H1 (cell line): ENCODE measurements around the gene ERO1A. TPM values are rescaled to one million over a fixed set of nuclear protein-coding genes. Genes with fewer than 3 reads are reported as not detected.

Source experiments
- CTCF ChIA-PET: fragments of 300-600 bp; sonication (Branson Sonifier 250); formaldehyde crosslinking; loops from one replicate; lab custom pipeline; 2021; ENCODE audit not compliant: partially characterized antibody; lab: Charles Lee
- POLR2A ChIA-PET: fragments of 300-600 bp; sonication (Branson Sonifier 250); formaldehyde crosslinking; loops from one replicate; lab custom pipeline; 2021; ENCODE audit warnings: inconsistent platforms; ENCODE audit not compliant: partially characterized antibody; lab: Charles Lee
- DNase-seq, 2 experiments: peaks; one replicate each; pipeline versions ENCODE4 v3.0.0 to v3.0.0-alpha.2; 2010 to 2022; ENCODE audit warnings: low spot score in 2 of 2, low read depth in 1 of 2, mixed read lengths in 1 of 2
- FAIRE-seq: peaks from 2 replicates; lab custom pipeline; 2011; peaks lifted over from hg19 to GRCh38; lab: Jason Lieb, UNC
- H2AFZ ChIP-seq: 2 replicates; pipeline ENCODE4 v1.8.1; 2012; ENCODE audit warnings: low read length, inconsistent platforms
- H2AK5ac ChIP-seq: 2 replicates; pipeline ENCODE4 v1.6.1; 2013; ENCODE audit warnings: low read depth, low read length
- H2BK120ac ChIP-seq: replicated peaks from 2 replicates; pipeline ENCODE3; 2013; ENCODE audit warnings: low read depth, low read length, inconsistent platforms
- H2BK12ac ChIP-seq: 2 replicates; pipeline ENCODE4 v1.6.1; 2013; ENCODE audit warnings: low read depth, low read length
- H2BK15ac ChIP-seq: 2 replicates; pipeline ENCODE4 v1.6.1; 2013; ENCODE audit warnings: low read length
- H2BK20ac ChIP-seq: 2 replicates; pipeline ENCODE4 v1.6.1; 2013; ENCODE audit warnings: low read length
- H2BK5ac ChIP-seq: 2 replicates; pipeline ENCODE4 v1.6.1; 2013; ENCODE audit warnings: low read depth, low read length
- H3K14ac ChIP-seq: 2 replicates; pipeline ENCODE4 v1.6.1; 2013; ENCODE audit warnings: inconsistent platforms; ENCODE audit not compliant: insufficient read length
- H3K18ac ChIP-seq: 2 replicates; pipeline ENCODE4 v1.6.1; 2013; ENCODE audit warnings: low read length; ENCODE audit errors: extremely low read depth
- H3K23ac ChIP-seq: 2 replicates; pipeline ENCODE4 v1.6.1; 2013; ENCODE audit warnings: inconsistent platforms; ENCODE audit not compliant: insufficient read length
- H3K23me2 ChIP-seq: 2 replicates; pipeline ENCODE4 v1.6.1; 2013; ENCODE audit warnings: low read depth, low read length
- H3K27ac ChIP-seq: 2 replicates; pipeline ENCODE4 v1.6.1; 2011; ENCODE audit warnings: low read depth, low read length, inconsistent platforms
- H3K27me3 ChIP-seq, 4 experiments: replicated peaks in 1 of 4; 1 replicate in 1 of 4; 2 replicates in 3 of 4; pipeline versions ENCODE4 v1.6.1 to v1.8.1; 2011 to 2013; ENCODE audit warnings: low read length in 3 of 4, mild to moderate bottlenecking in 3 of 4, inconsistent platforms in 2 of 4, mixed read lengths in 2 of 4, moderate library complexity in 1 of 4; ENCODE audit not compliant: control insufficient read depth in 3 of 4, insufficient read depth in 3 of 4; ENCODE audit errors: extremely low read depth in 1 of 4
- H3K36me3 ChIP-seq, 4 experiments: 2 replicates each; pipeline versions ENCODE4 v1.6.1 to v1.8.1; 2011 to 2013; ENCODE audit warnings: mild to moderate bottlenecking in 4 of 4, low read length in 3 of 4, moderate library complexity in 2 of 4, control low read depth in 1 of 4, inconsistent platforms in 1 of 4; ENCODE audit not compliant: insufficient read depth in 4 of 4, control insufficient read depth in 2 of 4
- H3K4ac ChIP-seq: replicated peaks from 2 replicates; pipeline ENCODE3; 2013; ENCODE audit warnings: low read length, low read depth, mixed read lengths, inconsistent platforms; ENCODE audit not compliant: insufficient read length
- H3K4me1 ChIP-seq, 4 experiments: replicated peaks in 1 of 4; 1 replicate in 1 of 4; 2 replicates in 3 of 4; pipeline versions ENCODE4 v1.6.1 to v1.8.1; 2011 to 2013; ENCODE audit warnings: low read length in 3 of 4, inconsistent platforms in 2 of 4, mixed read lengths in 1 of 4; ENCODE audit not compliant: insufficient read depth in 4 of 4, control insufficient read depth in 3 of 4
- H3K4me2 ChIP-seq, 2 experiments: 2 replicates each; pipeline versions ENCODE4 v1.6.1 to v1.8.1; 2011 to 2013; ENCODE audit warnings: low read depth in 2 of 2, low read length in 2 of 2, control low read depth in 1 of 2, inconsistent platforms in 1 of 2, mild to moderate bottlenecking in 1 of 2; ENCODE audit not compliant: insufficient read depth in 1 of 2
- H3K4me3 ChIP-seq, 4 experiments: fragments of 200-600, 300-600 bp in 1 of 4; sonication (generic), shearing (Covaris generic), sonication (Bioruptor Twin) in 1 of 4; 2 replicates each; pipeline versions ENCODE4 v1.5.1 to v1.8.1; 2011 to 2016; ENCODE audit warnings: low read length in 4 of 4, low read depth in 3 of 4, control low read depth in 2 of 4, inconsistent platforms in 2 of 4, mild to moderate bottlenecking in 2 of 4, mixed read lengths in 1 of 4, moderate library complexity in 1 of 4; ENCODE audit not compliant: insufficient read depth in 2 of 4; ENCODE audit errors: extremely low read depth in 1 of 4
- H3K56ac ChIP-seq: replicated peaks from 2 replicates; pipeline ENCODE3; 2013; ENCODE audit warnings: low read depth, mild to moderate bottlenecking, mixed read lengths, low read length, inconsistent platforms; ENCODE audit not compliant: insufficient read length
- H3K79me1 ChIP-seq: 2 replicates; pipeline ENCODE4 v1.6.1; 2013; ENCODE audit warnings: low read depth, low read length, control low read depth
- H3K79me2 ChIP-seq, 2 experiments: 2 replicates each; pipeline versions ENCODE4 v1.6.1 to v1.8.1; 2012 to 2013; ENCODE audit warnings: low read length in 2 of 2, mild to moderate bottlenecking in 2 of 2, inconsistent platforms in 1 of 2; ENCODE audit not compliant: insufficient read depth in 2 of 2, control insufficient read depth in 1 of 2
- H3K9ac ChIP-seq, 4 experiments: replicated peaks in 1 of 4; 1 replicate in 1 of 4; 2 replicates in 3 of 4; pipeline versions ENCODE4 v1.6.1 to v1.8.1; 2011 to 2013; ENCODE audit warnings: low read depth in 3 of 4, low read length in 3 of 4, control low read depth in 2 of 4, mild to moderate bottlenecking in 2 of 4, moderate library complexity in 2 of 4, inconsistent platforms in 1 of 4; ENCODE audit errors: extremely low read depth in 1 of 4
- H3K9me3 ChIP-seq, 2 experiments: 2 replicates each; pipeline versions ENCODE4 v1.6.1 to v1.8.1; 2012 to 2013; ENCODE audit warnings: mild to moderate bottlenecking in 2 of 2, moderate library complexity in 2 of 2, control low read depth in 1 of 2, inconsistent platforms in 1 of 2, low read depth in 1 of 2, low read length in 1 of 2, mixed read lengths in 1 of 2; ENCODE audit not compliant: insufficient read depth in 2 of 2
- H4K20me1 ChIP-seq, 2 experiments: replicated peaks in 1 of 2; 2 replicates each; pipeline versions ENCODE3 to v1.8.1; 2011 to 2013; ENCODE audit warnings: inconsistent platforms in 2 of 2, low read length in 2 of 2, mild to moderate bottlenecking in 1 of 2; ENCODE audit not compliant: insufficient read depth in 2 of 2, control insufficient read depth in 1 of 2
- H4K5ac ChIP-seq: 2 replicates; pipeline ENCODE4 v1.6.1; 2013; ENCODE audit warnings: low read length, low read depth, mixed read lengths, inconsistent platforms; ENCODE audit not compliant: insufficient read length
- H4K8ac ChIP-seq: 2 replicates; pipeline ENCODE4 v1.8.0; 2013; ENCODE audit warnings: mild to moderate bottlenecking, moderate library complexity, low read length, inconsistent platforms; ENCODE audit not compliant: insufficient read depth; ENCODE audit errors: extremely low read depth
- H4K91ac ChIP-seq: replicated peaks from 2 replicates; pipeline ENCODE3; 2013; ENCODE audit warnings: low read length, mixed read lengths, inconsistent platforms; ENCODE audit not compliant: insufficient read length
- BCL11A ChIP-seq, 2 experiments: IDR thresholded peaks; one replicate each; pipeline ENCODE4 v1.6.1; 2011; ENCODE audit warnings: low read depth in 2 of 2, low read length in 2 of 2, mild to moderate bottlenecking in 2 of 2
- CHD1 ChIP-seq: IDR thresholded peaks from 2 replicates; pipeline ENCODE4 v1.6.1; 2012; ENCODE audit warnings: low read depth, low read length, improper control_type of control experiment
- EZH2 ChIP-seq: fragments of 200-600 bp; sonication (generic); IDR thresholded peaks from 2 replicates; pipeline ENCODE4 v1.7.1; 2012; ENCODE audit warnings: low read depth, mild to moderate bottlenecking, moderate library complexity, low read length, inconsistent platforms; ENCODE audit not compliant: severe bottlenecking
- JUND ChIP-seq: IDR thresholded peaks from 2 replicates; pipeline ENCODE4 v1.6.1; 2011; ENCODE audit warnings: mild to moderate bottlenecking, improper control_type of control experiment, low read length
- POLR2AphosphoS5 ChIP-seq: IDR thresholded peaks from 2 replicates; pipeline ENCODE4 v1.6.1; 2011; ENCODE audit warnings: low read depth, low read length
- RBBP5 ChIP-seq: IDR thresholded peaks from 2 replicates; pipeline ENCODE4 v1.7.1; 2012; ENCODE audit warnings: low read depth, mild to moderate bottlenecking, inconsistent platforms, low read length, moderate library complexity, borderline replicate concordance
- SIX5 ChIP-seq: IDR thresholded peaks from 2 replicates; pipeline ENCODE4 v1.6.1; 2011; ENCODE audit warnings: mild to moderate bottlenecking, low read depth, low read length
- YY1 ChIP-seq: IDR thresholded peaks from 2 replicates; pipeline ENCODE4 v1.6.1; 2011; ENCODE audit warnings: low read depth, mild to moderate bottlenecking, low read length
- WGBS, 2 experiments: shearing (Covaris generic) in 1 of 2; methylation state at CpG; one replicate each; pipeline versions ENCODE4 v1.1.6 to v1.1.7; 2013 to 2015; ENCODE audit warnings: low lambda C conversion rate in 2 of 2, mixed read lengths in 2 of 2, inconsistent platforms in 1 of 2, low coverage in 1 of 2, missing lambda C conversion rate in 1 of 2; ENCODE audit not compliant: insufficient replicate concordance in 2 of 2, insufficient coverage in 1 of 2, insufficient read length in 1 of 2; ENCODE audit errors: extremely low coverage in 1 of 2, missing lambda C conversion rate in 1 of 2; 5-methylcytosine and 5-hydroxymethylcytosine counted together
- polyA plus RNA-seq, 7 experiments: library from polyadenylated mRNA; depleted of rRNA in 3 of 7; stranded (reverse) in 5 of 7; unstranded in 2 of 7; fragments of >200 nt in 5 of 7; fragments of 200-250 nt in 2 of 7; gene quantifications; 1 replicate in 5 of 7; 2 replicates in 1 of 7; 4 replicates in 1 of 7; pipeline versions ENCODE4 v1.2.1 to v1.2.3, GENCODE V29; 2011 to 2013; ENCODE audit warnings: missing spikeins in 2 of 7, mixed read lengths in 2 of 7
- total RNA-seq: library from RNA; stranded (reverse); fragmentation: NEBNext Ultra II Directional; extraction: Animal tissue kit (Norgen Biotek cat#: 25700); gene quantifications from 2 replicates; pipeline ENCODE4 v1.2.1, GENCODE V29; 2021
- TF ChIP-seq, protein P1 (sequence below): IDR thresholded peaks from 2 replicates; pipeline ENCODE4 v1.6.1; 2012; ENCODE audit warnings: inconsistent platforms

Gene ERO1A
- total and polyA plus RNA-seq, 2 of the 8 experiments (the other 6 are each of a cell fraction or from before 2014, with no cell fraction given): 15.7 to 42.0 TPM

GRCh38 chr14:52650774-52651173 is 44.6 kb downstream of the ERO1A start:
- Histone ChIP-seq H3K79me1 (no peaks in the 10 kb centered on the region), H2BK120ac (no peak overlapping the region), H3K14ac (no peak overlapping the region), H3K9ac (no peak overlapping the region), H3K18ac (no peak overlapping the region), H2AFZ (no peak overlapping the region), H2BK12ac (no peak overlapping the region), H3K27ac (no peak overlapping the region), H4K5ac (no peak overlapping the region), H2BK5ac (no peak overlapping the region), H2BK15ac (no peak overlapping the region), H3K23me2 (no peaks in the 10 kb centered on the region; the same call in 1 of the 2 replicates), H2BK20ac (no peak overlapping the region), H4K20me1 (no peaks in the 10 kb centered on the region), H3K4ac (no peak overlapping the region), H3K4me1 (no peaks in the 10 kb centered on the region), H3K23ac (no peak overlapping the region), H2AK5ac (no peak overlapping the region), H3K36me3 (peaks cover 0 to 23% (median 5%) of the 10 kb centered on the region in 4 experiments; a peak in 3 of 8 replicates), H3K9me3 (no peaks in the 10 kb centered on the region), H4K8ac (no peak overlapping the region), H3K79me2 (no peaks in the 10 kb centered on the region), H3K4me2 (no peak overlapping the region), H4K91ac (no peak overlapping the region), H3K56ac (no peak overlapping the region), H3K4me3 (no peak overlapping the region), H3K27me3 (no peaks in the 10 kb centered on the region)
- WGBS, 2 experiments: 87% methylated on average over 6 of the region's 6 CpGs; no CpG with 5 or more reads in 1 of the 2 experiments
- POLR2A ChIA-PET: no interaction called here
- FAIRE-seq: no peak
- DNase-seq: no peak
- CTCF ChIA-PET: no interaction called here
- TF ChIP-seq CHD1 (no peak), POLR2AphosphoS5 (no peak), RBBP5 (no peak), EZH2 (no peak), BCL11A (IDR thresholded peaks at IDR 0.05; ENCODE audit: low read depth in 2 of 2, low read length in 2 of 2) (no peak), JUND (no peak), YY1 (no peak), SIX5 (no peak)
- TF ChIP-seq, protein P1, sequence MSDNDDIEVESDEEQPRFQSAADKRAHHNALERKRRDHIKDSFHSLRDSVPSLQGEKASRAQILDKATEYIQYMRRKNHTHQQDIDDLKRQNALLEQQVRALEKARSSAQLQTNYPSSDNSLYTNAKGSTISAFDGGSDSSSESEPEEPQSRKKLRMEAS: no peak
